Stimulated activated CD8-positive, alpha-beta memory T cell treated with anti-CD3 and anti-CD28 coated beads, Interleukin-2, amount 100 ng/mL, for 1 hour (primary cell): Measurements from ENCODE around the gene SPEF1.
"Not testable (repeated sequence)": the region's sequence is repeated elsewhere in the genome, so short reads cannot be mapped to it uniquely, and the experiment has no call there.

Source experiments
- DNase-seq, 2 donors: peaks; one replicate each; pipeline ENCODE4 v3.0.0-alpha.2; 2020; ENCODE audit warnings: low read depth in 2 of 2

Gene SPEF1, protein sequence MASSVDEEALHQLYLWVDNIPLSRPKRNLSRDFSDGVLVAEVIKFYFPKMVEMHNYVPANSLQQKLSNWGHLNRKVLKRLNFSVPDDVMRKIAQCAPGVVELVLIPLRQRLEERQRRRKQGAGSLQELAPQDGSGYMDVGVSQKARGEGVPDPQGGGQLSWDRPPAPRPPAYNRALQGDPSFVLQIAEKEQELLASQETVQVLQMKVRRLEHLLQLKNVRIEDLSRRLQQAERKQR

DNA sequence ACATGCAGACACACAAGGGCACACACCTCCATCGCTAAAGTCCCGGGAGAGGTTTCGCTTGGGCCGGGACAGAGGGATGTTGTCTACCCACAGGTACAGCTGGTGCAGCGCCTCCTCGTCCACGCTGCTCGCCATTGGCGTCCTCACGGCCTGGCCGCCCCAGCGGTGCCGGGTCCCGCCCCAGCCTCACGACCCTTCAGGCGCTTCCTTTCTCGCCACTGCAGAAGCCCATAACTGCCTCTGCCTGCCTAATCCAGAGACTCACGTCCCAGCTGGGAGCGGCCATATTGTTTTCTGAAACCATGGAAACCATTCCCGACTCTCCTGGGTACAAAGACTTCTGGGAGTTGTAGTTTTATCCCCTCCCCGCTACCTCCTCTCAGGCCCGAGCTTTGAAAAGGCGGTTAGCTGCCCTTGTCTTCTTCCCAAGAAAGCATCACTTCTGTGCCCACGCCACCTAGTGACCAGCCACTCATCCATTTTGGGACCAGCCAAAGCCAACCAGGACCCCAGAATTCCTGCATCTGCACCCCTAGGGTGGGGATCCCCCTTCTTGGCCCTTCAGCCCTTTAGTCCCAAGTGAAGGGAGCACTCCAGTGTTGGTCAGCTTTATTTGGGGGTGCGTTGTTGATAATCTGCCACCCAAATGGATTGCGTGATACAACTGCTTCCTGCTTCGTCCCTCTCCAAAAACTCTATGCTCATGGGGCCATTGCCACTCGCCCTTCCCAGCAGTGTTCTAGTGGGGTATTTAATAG lies at the start of gene SPEF1:
SPEF1 (minus strand) TSS at position 296 of the 758 bp plus-strand sequence; CDS start at position 135, 161 bp downstream.
- no peak for DNase-seq

DNA sequence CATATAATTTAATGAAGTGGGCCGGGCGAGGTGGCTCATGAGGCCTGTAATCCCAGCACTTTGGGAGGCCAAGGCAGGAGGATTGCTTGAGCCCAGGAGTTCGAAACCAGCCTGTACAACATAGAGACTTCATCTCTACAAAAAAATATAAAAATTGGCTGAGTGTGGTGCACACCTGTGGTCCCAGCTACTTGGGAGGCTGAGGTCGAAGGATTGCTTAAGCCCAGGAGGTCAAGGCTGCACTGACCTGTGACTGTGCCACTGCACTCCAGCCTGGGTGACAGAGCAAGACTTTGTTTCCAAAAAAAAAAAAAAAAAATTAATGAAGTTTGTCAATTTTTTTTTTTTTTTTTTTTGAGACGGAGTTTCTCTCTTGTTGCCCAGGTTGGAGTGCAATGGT lies 48.6 kb upstream of the SPEF1 start:
- not testable (repeated sequence) for DNase-seq

DNA sequence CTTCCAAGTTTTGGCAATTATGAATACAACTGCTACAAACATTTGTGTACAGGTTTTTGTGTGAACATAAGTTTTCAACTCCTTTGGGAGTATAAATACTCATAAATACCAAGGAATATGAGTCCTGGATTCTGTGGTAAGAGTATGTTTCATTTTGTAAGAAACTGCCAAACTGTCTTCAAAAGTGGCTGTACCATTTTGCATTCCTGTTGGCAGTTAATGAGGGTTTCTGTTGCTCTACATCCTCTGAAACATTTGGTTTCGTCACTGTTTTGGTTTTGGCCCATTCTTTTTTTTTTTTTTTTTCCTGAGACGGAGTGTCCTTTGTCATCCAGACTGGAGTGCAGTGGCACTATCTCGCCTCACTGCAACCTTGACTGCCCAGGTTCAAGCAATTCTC lies 47.5 kb upstream of the SPEF1 start:
- no peak for DNase-seq

DNA sequence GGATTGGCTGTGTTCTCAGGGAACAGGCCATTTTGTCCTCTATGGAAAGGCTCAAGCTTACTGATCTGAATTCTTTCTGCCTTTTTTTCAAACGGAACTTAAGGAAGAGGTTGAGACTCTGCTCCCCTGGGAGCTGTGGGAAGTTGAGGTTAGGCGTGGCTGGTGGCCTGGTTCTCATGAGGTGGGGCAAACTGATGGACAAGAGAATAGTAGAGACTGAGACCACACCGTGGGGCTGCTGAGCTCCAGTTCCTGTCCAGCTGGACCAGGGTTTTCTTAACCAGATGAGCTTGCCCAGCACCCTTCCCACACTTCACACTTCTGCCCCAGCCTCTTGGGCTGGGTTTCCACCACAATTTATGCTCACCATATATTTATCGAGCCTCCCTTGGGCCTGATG lies 45.2 kb upstream of the SPEF1 start:
- DNase-seq = no peak

DNA sequence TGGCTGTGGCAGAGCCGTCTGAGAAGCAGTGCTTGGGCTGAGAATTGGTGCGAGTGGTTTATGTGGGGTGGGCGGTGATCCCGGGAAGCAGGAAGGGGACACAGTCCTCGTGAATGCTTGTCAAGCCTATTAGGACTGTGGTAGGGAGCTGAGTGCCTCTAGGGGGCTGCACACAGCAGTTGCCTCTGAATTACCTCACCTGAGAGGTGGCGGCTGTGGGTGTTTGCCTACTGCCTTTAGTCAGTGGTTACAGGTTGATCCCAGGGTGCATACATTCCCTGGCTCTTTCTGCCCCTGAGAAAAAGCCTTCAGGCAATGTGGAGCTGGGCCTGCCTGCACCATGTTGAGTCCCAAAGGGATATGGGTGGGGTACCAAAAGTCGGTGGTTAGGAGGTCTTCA lies 44.3 kb upstream of the SPEF1 start:
- no peak for DNase-seq

DNA sequence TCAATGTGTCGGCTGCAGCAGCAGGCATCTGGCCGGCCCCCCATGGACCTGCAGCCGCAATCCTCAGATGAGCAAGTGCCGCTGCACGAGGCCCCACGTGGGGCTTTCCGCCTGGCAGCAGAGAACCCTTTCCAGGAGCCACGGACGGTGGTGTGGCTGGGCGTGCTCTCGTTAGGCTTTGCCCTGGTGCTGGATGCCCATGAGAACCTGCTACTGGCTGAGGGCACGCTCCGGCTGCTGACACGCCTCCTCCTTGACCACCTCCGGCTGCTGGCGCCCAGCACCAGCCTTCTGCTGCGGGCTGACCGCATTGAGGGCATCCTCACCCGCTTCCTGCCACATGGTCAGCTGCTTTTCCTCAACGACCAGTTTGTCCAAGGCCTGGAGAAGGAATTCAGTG lies 42.6 kb upstream of the SPEF1 start:
- DNase-seq = no peak

DNA sequence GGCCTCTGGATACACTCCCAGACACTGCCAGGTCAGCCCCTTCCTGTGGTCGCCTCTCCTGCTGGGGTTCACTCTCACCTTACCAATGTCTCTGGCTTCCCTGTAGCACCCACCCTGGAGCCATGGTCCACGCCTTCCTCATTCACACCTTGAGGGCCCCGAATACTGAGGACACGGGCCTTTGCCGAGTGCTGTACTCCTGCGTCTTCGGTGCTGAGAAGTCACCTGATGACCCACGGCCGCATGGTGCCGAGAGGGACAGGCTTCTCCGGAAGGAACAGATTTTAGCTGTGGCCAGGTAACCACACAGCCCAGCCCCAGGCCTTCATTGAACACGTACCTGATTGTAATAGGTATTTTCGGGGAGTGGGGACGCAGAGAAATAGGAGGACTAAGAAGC lies 40.7 kb upstream of the SPEF1 start:
- DNase-seq = no peak

DNA sequence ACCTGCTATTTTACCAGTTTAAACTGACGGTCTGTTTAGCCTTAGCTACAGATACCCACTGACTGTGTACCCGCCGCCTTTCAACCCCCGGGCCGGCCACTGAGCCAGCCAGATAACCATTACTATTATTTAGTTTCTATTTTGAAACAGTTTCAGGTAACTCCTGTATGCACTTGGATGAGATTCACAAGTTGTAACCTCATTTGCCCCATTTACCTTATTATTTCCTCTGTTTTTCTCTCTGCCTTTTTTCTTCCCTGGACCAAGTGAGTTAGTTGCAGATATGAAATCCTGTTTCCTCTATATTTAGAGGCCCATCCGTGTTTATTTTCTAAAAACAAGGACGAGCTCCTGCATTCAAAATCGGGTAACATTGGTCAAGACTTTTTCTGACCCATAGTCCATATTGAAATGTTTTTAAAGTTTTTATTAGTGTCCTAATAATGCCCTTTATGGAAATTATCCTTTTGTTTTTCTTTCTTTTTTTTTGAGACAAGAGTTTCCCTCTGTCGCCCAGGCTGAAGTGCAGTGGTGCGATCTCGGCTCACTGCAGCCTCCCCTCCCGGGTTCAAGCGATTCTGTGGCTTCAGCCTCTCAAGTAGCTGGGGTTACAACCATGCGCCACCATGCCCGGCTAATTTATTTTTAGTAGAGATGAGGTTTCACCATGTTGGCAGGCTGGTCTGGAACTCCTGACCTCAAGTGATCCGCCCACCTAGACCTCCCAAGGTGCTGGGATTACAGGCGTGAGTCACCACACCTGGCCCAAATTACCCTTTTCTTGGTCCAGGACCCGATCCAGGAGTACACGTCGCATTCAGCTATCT lies 39.9 kb upstream of the SPEF1 start:
- no peak for DNase-seq

DNA sequence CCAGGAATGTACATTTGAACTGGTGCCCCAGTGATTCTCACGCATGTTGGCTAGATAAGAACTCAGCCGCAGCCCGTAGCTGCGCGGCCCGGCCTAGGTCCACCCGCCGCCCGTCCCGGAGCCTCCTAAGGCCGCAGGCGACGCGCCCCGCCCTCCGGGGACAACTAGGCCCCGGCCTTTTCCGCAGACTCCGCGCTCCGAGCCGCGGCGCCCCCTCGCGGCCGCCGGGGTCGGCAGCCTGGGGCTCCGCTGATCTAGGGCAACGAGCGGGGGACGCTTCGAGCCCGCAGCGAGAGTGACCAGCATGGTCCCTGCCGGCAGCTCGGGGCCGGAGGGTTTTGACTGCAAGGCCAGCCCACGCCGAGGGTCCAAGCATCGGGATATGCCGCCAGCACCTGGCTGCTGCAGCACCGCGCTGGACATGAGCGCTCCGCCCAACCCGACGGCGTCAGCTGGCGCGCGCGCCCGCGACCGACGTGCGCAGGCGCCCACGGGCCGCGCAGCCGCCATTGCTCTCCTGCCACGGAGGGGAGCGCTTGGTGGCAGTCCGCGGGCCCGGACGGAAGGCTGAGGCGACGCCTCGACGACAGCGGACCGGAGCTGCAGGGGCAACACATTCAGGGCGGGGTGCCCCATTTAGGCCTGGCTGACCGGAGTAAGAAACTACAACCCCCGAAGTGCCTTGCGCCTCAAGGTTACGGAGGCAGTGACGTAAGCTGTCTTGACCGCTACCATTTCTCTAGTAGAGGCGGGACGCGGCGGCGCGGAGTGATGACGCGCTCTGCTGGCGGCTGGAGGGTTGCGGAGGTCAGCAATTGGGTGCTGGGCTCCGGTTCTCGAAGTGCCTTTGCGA lies 39.0 kb upstream of the SPEF1 start, which contains the start of gene AP5S1:
AP5S1 (plus strand) TSS at position 500 of the 853 bp plus-strand sequence. CDS start 1,571 bp downstream, outside the sequence.
- DNase-seq = peak; percentile 83 to 84

DNA sequence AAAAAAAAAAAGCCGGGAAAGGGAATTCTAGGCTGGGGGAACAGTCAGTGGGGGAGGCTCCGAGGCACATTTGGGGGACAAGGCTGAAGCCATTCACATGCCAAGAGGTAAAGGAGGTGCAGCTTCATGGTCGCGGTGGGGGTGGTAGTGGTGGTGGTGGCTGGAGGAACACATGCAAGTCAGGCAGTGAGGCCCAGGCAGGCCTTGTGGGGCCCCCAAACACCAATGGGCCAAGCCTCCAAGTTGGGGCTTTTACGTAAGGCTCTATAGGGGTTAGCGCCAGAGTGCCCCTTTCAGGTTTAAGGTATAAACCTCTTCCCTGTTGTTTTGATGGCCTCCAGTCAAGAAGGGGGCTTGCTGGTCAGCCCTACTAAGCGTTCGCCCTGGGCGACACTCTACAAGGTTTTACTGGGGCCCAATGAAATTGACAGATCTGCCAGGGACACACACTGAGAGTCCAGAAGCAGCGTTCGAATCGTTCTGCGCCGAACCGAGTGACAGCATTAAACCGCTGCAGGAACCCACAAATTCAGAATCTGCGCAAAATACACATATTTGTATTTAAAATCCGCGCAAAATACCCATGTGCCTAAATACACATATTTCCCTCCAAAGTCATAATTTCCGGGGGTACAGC lies 38.3 kb upstream of the SPEF1 start:
- no peak for DNase-seq

DNA sequence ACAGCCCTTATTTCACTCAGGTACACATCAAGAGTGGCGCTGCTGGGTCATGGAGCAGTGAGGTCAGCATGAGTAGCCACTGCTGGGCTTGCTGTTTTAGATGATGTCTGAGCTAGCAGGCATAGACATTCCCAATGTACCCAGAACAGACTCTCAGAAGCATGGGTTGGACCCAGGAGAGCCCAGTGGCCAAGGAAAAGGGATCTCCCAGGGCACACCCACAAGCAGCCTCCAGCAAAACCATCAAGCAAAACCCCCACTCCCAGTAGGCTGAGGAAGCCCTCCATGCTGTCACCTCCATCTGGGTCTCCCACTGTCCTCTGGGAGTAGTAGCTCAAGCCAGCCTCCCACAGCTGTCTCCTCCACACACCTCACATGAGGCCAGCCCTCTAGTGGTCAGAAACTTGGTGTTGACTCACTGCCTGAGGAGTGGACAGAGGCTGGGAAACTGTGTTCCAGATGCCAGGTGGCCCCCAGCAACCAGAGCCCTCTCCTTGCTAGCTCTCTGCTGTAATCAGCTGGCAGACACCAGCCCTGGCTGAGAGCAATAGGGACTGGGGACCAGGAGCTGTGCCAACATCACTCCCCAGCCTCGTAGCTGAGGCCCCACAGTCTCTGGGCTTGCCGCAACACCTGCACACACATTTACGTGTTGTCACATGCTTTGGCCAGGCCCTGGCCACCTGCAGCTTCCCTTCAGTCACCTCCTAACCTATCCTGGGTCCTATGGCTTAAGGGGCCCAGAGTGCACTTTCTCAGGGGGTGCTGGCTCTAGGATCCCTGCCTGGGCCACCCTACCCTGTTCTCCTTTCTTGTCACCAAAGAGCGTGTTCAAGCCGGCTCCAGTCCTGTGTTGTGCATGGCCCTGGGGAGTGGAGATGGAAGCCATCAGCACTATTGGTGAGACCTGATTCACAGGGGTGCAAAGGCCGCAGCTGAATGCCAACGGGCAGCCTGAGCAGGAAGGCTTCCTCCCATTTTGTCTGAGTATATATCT lies 37.2 kb upstream of the SPEF1 start:
- no peak for DNase-seq

DNA sequence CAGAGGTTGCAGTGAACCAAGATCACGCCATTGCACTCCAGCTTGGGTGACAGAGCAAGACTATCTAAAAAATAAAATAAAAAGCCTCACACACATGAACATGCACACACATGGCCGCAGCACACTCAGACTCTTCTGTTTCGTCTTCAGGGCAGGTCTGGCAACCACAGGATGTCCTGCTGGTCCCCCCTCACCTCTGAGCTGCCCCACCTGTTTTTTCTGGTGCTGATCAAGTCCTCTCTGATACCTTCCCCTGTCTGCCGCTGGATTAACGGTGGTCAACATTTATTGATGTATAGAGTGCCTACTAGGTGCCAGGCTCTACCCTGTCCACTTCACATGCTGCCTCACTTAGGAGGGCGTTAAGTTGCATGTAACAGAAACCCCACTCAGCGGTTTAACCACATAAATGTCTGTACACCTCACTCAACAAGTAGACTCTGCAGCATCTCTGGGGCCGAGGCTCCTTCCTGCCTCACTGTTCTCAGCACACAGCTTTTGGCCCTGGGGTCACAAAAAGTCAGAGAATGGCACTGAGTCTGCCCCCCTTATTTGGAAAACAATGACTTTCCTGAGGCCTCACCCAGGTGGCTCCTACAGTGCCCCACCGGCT lies 34.6 kb upstream of the SPEF1 start:
- no peak for DNase-seq

DNA sequence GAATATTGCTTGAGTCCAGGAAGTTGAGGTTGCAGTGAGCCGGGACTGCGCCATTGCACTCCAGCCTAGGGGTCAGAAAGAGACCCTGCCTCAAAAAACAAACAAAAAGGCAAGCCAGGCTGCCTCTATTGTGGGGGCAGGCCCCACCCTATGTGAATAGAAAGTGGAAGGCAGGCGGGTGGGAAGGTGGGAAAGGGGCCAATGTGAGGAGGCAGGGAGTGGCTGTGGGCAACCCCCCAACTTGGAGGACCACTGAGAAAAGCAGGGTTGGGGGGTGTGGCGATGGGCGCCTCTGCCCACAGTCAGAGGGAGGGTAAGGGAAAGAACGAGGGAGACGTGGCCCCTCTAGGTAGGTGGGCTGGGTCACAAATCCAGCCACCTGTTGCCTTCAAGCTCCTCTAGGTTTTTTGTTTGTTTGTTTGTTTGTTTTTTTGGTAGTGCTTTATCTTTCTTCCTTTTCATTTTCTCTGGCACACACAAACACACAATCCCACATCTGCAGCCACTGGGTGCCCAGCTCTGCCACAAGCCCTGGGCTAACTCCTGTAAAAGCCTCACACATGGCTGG lies 33.8 kb upstream of the SPEF1 start:
- DNase-seq = no peak

DNA sequence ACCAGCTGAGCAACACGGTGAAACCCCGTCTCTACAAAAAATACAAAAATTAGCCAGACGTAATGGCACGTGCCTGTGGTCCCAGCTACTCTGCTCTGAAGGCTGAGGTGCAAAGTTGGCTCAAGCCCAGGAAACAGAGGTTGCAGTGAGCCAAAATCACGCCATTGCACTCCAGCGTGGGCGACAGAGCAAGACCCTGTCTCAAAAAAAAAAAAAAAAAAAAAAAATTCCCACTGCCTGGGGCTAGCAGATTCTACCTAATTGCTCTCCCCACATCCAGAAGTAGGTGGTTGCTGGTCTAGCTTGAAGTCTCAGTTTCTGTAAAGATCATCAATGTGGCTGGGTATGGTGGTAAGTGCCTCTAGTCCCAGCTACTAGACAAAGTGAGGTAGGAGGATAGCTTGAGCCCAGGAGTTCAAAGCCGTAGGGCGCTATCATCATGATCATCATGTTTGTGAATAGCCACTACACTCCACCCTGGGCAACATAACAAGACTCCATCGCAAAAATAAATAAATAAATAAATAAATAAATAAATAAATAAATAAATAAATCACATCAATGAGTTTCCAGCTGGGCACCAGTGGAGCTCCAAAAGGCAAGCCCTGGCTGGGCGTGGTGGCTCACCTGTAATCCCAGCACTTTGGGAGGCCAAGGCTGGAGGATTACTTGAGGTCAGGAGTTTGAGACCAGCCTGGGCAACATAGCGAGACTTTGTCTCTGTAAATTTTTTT lies 32.8 kb upstream of the SPEF1 start:
- no peak for DNase-seq

DNA sequence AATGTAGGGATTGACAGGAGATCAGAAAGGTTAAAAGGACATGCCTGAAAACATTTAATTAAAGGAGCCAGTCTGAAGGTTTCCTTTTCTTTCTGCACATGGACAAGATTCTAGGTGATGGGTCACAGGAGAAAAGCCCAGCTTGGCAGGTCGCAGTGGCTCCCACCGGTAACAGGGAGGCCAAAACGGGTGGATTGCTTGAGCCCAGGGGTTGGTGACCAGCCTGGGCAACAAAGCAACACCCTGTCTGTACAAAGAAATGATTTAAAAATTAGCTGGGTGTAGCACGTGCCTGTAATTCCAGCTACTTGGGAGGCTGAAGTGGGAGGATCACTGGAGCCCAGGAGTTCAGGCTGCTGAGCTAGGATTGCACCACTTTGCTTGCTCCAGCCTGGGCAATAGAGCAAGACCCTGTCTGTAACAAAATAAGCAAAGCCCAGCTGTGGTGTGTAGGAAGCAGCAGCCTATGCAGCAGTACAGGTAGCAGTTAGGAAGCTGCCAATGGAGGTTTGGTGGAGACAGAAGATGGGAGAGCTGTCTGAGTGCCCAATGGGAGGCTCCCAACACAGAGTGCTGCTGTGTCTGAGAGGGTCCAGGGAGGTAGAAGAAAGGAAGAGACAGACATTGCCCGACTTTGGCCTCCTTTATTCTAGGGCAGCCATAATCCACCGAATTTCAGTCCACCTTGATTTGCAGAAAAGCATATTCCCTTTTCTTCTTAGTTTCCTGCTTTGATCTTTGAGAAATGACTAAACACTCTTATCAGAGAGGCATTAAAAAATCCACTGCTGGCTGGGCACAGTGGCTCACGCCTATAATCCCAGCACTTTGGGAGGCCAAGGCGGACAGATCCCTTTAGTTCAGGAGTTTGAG lies 32.0 kb upstream of the SPEF1 start:
- DNase-seq = no peak

DNA sequence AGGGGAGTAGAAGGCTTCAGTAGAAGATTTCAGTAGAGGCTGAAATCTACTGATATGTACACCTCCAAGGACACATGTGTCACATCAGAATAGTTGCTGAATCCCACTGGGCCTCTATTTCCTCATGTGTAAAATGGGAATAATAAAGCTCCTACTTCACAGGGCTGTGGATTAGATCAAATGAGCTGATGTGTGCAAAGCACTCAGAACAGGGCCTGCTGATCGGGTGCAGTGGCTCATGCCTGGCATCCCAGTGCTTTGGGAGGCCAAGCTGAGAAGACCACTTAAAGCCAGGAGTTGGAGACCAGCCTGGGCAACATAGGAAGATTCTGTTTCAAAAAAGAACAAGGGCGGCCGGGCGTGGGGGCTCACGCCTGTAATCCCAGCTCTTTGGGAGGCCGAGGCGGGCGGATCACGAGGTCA lies 31.0 kb upstream of the SPEF1 start:
- DNase-seq = no peak
